Measurements from ENCODE around the gene FLYWCH2. TPM values are rescaled to one million over a fixed set of nuclear protein-coding genes. Genes with fewer than 3 reads are reported as not detected.
"Not testable (repeated sequence)": the region's sequence is repeated elsewhere in the genome, so short reads cannot be mapped to it uniquely, and the experiment has no call there.

Gene FLYWCH2
- total and polyA plus RNA-seq, 2 experiments from 2014 or later = 48.6 to 60.3 TPM

DNA sequence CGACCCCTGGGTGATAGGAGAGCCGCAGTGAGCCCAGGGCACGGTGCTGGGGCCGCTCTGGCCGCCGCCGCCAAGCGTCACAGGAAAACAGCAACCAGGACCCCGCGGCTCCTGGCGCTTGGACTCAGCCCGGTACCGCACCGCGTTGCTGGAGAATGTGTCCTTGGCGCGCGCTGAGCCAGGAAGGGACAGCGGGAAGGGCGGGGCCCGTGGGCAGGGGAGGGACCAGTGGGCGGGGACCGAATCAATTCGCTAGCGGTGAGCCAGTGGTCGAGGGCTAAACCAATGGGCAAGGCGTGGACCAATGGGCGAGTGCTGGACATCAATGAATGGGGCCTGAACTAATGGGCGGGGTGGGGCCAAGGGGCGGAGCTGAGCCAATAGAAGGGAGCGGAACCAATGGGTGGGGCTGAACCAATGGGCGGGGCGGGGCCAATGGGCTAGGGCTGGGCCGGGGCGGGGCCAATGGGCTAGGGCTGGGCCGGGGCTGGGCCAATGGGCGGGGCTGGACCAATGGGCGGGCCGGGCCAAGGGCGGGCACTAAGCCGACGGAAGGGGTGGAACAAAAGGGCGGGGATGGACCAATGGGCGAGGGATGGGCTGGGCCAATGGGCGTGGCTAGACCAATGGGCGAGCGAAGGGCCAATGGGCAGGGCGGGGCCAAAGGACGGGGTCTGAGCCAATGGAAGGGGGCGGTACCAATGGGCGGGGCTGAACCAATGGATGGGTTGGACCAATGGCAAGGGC is 22.4 kb downstream of the FLYWCH2 start:
- Histone ChIP-seq H3F3A (ENCODE audit: insufficient read depth) (peaks cover 17% of the 10 kb centered on the region), H3K27me3 (replicated peaks; ENCODE audit: insufficient read depth) (no peaks in the 10 kb centered on the region), H4K20me1 (ENCODE audit: insufficient read depth) (no peaks in the 10 kb centered on the region), H3K79me2 (ENCODE audit: insufficient read depth) (no peaks in the 10 kb centered on the region), H2AFZ (peak overlapping the region; percentile 87; the same call in 1 of the 2 replicates), H3K9me3 (ENCODE audit: low read depth) (no peaks in the 10 kb centered on the region), H3K9ac (peak overlapping the region; percentile 84), H3K9me2 (ENCODE audit: insufficient read depth) (no peaks in the 10 kb centered on the region), H3K27ac (peak overlapping the region; percentile 65), H3K4me1 (ENCODE audit: insufficient read depth) (peaks cover 7% of the 10 kb centered on the region; the same call in 1 of the 2 replicates), H3K36me3 (ENCODE audit: low read depth) (no peaks in the 10 kb centered on the region), H3K4me3 (peak overlapping the region; percentile 91), H3K4me2 (ENCODE audit: unreplicated experiment) (peak overlapping the region; percentile 98)
- TF ChIP-seq EZH2phosphoT487 (IDR thresholded peaks at IDR 0.05; ENCODE audit: insufficient read depth, low read depth) (no peak), EZH2 (IDR thresholded peaks at IDR 0.05; ENCODE audit: insufficient read depth, poor library complexity, severe bottlenecking) (no peak)
- peak; percentile 100 for DNase-seq
- in situ Hi-C loops (cut with MboI) = no loop called here
- 2 to 3% methylated on average over 25 to 45 of the region's 51 CpGs for WGBS, 2 experiments (ENCODE audit: low coverage in 1 of 2, low lambda C conversion rate in 2 of 2, missing lambda C conversion rate in 2 of 2)

DNA sequence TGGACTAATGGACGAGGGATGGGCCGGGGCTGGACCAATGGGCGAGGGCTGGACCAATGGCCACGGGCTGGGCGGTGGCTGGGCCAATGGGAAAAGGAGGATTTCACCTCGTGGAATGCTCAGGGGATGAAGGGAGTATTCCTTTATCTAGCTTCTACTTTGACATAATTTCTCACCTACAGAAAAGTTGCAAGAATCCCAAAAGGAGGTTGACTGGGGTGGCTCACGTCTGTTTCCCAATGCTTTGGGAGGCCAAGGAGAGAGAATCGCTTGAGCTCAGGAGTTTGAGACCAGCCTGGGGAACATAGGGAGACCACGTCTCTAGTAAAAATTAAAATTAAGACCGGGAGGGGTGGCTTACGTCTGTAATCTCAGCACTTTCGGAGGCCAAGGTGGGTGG is 23.0 kb downstream of the FLYWCH2 start:
- no peaks in the 10 kb centered on the region for H3K36me3 ChIP-seq (ENCODE audit: low read depth)
- no peaks in the 10 kb centered on the region for H3K79me2 ChIP-seq (ENCODE audit: insufficient read depth)
- H3K4me2 ChIP-seq (ENCODE audit: unreplicated experiment) = peak overlapping the region; percentile 23
- in situ Hi-C loops (cut with MboI) = no loop called here
- no peak overlapping the region for H3K4me3 ChIP-seq
- 32 to 37% methylated on average over 12 of the region's 12 CpGs for WGBS, 2 experiments (ENCODE audit: low coverage in 1 of 2, low lambda C conversion rate in 2 of 2, missing lambda C conversion rate in 2 of 2)
- peaks cover 21% of the 10 kb centered on the region for H3F3A ChIP-seq (ENCODE audit: insufficient read depth)
- no peaks in the 10 kb centered on the region for H3K27me3 ChIP-seq (replicated peaks; ENCODE audit: insufficient read depth)
- H4K20me1 ChIP-seq (ENCODE audit: insufficient read depth) = no peaks in the 10 kb centered on the region
- TF ChIP-seq EZH2phosphoT487 (IDR thresholded peaks at IDR 0.05; ENCODE audit: insufficient read depth, low read depth) (no peak), EZH2 (IDR thresholded peaks at IDR 0.05; ENCODE audit: insufficient read depth, poor library complexity, severe bottlenecking) (no peak)
- DNase-seq = no peak
- no peak overlapping the region for H3K9ac ChIP-seq
- 0 out of 2 replicates have a peak overlapping the region, but pooled peaks have one; percentile 10 for H2AFZ ChIP-seq
- H3K9me2 ChIP-seq (ENCODE audit: insufficient read depth) = no peaks in the 10 kb centered on the region
- H3K27ac ChIP-seq = 0 out of 2 replicates have a peak overlapping the region, but pooled peaks have one; percentile 6
- no peaks in the 10 kb centered on the region for H3K9me3 ChIP-seq (ENCODE audit: low read depth)
- peaks cover 7% of the 10 kb centered on the region; the same call in 1 of the 2 replicates for H3K4me1 ChIP-seq (ENCODE audit: insufficient read depth)

DNA sequence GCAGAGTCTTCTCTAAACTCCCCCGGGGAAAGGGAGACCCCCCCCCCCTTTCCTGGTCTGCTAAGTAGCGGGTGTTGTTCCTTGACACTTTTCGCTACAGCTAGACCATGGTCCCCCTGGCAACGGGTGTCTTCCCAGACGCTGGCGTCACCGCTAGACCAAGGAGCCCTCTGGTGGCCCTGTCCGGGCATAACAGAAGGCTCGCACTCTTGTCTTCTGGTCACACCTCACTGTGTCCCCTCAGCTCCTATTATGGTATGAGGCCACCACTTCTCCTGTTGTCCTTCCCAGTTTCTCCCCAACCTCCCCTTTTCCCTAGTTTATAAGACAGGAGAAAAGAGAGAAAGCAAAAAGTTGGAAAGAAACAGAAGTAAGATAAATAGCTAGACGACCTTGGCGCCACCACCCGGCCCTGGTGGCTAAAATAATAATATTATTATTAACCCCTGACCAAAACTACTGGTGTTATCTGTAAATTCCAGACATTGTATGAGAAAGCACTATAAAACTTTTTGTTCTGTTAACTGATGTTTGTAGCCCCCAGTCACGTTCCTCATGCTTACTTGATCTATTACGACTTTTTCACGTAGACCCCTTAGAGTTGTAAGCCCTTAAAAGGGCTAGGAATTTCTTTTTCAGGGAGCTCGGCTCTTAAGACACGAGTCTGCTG is 24.2 kb downstream of the FLYWCH2 start:
- H3K4me2 ChIP-seq (ENCODE audit: unreplicated experiment); H3K4me1 ChIP-seq (ENCODE audit: insufficient read depth); in situ Hi-C loops (cut with MboI); H3K9me3 ChIP-seq (ENCODE audit: low read depth); H3K36me3 ChIP-seq (ENCODE audit: low read depth); H3K9me2 ChIP-seq (ENCODE audit: insufficient read depth); H3K4me3 ChIP-seq; H4K20me1 ChIP-seq (ENCODE audit: insufficient read depth); H3K9ac ChIP-seq; H3K27me3 ChIP-seq (replicated peaks; ENCODE audit: insufficient read depth); H3K27ac ChIP-seq; H3K79me2 ChIP-seq (ENCODE audit: insufficient read depth): not testable (repeated sequence)
- 7 to 10% methylated on average over 16 to 17 of the region's 17 CpGs for WGBS, 2 experiments (ENCODE audit: low coverage in 1 of 2, low lambda C conversion rate in 2 of 2, missing lambda C conversion rate in 2 of 2)
- peak overlapping the region; percentile 62; the same call in 1 of the 2 replicates for H2AFZ ChIP-seq
- DNase-seq = peak; percentile 69
- H3F3A ChIP-seq (ENCODE audit: insufficient read depth) = peaks cover 21% of the 10 kb centered on the region

DNA sequence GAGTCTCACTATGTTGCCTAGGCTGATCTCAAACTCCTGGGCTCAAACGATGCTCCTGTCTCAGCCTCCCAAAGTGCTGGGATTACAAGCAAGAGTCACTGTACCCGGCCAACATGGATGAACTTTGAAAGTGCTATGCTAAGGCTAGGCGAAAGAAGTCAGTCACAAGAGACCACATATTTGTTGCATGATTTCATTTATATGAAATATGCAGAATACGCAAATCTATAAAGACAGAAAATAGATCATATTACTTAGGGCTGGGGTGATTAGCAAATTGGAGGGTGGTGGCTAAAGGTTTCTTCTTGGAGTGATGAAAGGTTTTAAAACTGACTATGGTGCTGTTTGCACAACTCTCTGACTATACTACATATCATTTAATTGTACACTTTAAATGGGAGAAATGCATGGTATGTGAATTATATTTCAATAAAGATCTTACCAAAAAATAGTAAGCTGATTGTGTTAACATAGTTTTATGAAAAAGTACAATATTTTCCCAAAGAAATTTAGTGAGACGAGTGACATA is 27.5 kb downstream of the FLYWCH2 start:
- H3K9ac ChIP-seq = no peak overlapping the region
- H3K4me1 ChIP-seq (ENCODE audit: insufficient read depth) = peaks cover 15% of the 10 kb centered on the region
- peaks cover 17% of the 10 kb centered on the region for H3F3A ChIP-seq (ENCODE audit: insufficient read depth)
- peaks cover 5% of the 10 kb centered on the region; the same call in 1 of the 2 replicates for H3K36me3 ChIP-seq (ENCODE audit: low read depth)
- H3K4me2 ChIP-seq (ENCODE audit: unreplicated experiment) = no peak overlapping the region
- no peaks in the 10 kb centered on the region for H3K9me3 ChIP-seq (ENCODE audit: low read depth)
- WGBS, 2 experiments (ENCODE audit: low coverage in 1 of 2, low lambda C conversion rate in 2 of 2, missing lambda C conversion rate in 2 of 2) = 63 to 64% methylated on average over 5 of the region's 5 CpGs
- peaks cover 20% of the 10 kb centered on the region for H3K79me2 ChIP-seq (ENCODE audit: insufficient read depth)
- no peaks in the 10 kb centered on the region for H4K20me1 ChIP-seq (ENCODE audit: insufficient read depth)
- H3K27me3 ChIP-seq (replicated peaks; ENCODE audit: insufficient read depth) = no peaks in the 10 kb centered on the region
- TF ChIP-seq EZH2 (IDR thresholded peaks at IDR 0.05; ENCODE audit: insufficient read depth, poor library complexity, severe bottlenecking) (no peak), EZH2phosphoT487 (IDR thresholded peaks at IDR 0.05; ENCODE audit: insufficient read depth, low read depth) (no peak)
- DNase-seq = peak; percentile 19
- no peak overlapping the region for H3K27ac ChIP-seq
- no peak overlapping the region for H3K4me3 ChIP-seq
- no peaks in the 10 kb centered on the region for H3K9me2 ChIP-seq (ENCODE audit: insufficient read depth)
- peak overlapping the region; percentile 34; the same call in 1 of the 2 replicates for H2AFZ ChIP-seq
- in situ Hi-C loops (cut with MboI) = no loop called here

Data from GM23248 (cell line).